ENCODE measurements around the gene RPS5.

GRCh38 chr19:58439576-58440554 is 52.8 kb downstream of the RPS5 start, which contains the start of gene ZNF132:
- TF ChIP-seq FOXM1 (IDR thresholded peaks at IDR 0.05; ENCODE audit: borderline replicate concordance) (no peak), PKNOX1 (IDR thresholded peaks at IDR 0.05) (no peak), SUZ12 (IDR thresholded peaks at IDR 0.05) (no peak)

All from HEK293T (cell line).